Measurements from ENCODE around the gene MAPK11. TPM values are rescaled to one million over a fixed set of nuclear protein-coding genes. Genes with fewer than 3 reads are reported as not detected.
A peak's percentile ranks its signal among the peaks of the same experiment; 100 is the strongest.

MAPK11 gene
- total RNA-seq, 1 experiment from 2014 or later, result 14.3 TPM

GRCh38 chr22:50264104-50264745 is 6.0 kb downstream of the MAPK11 start:
- CTCF ChIA-PET, result no interaction called here
- DNase-seq, result no peak
- intact Hi-C loops (cut with micrococcal nuclease; ENCODE audit: unreplicated experiment), result no loop called here
- Mint-ChIP-seq H3K27me3 (ENCODE audit: unreplicated experiment) (no peaks in the 10 kb centered on the region), H3K4me3 (ENCODE audit: low read depth, unreplicated experiment) (no peak overlapping the region), H3K9me3 (ENCODE audit: low read depth, unreplicated experiment) (no peaks in the 10 kb centered on the region), H3K27ac (ENCODE audit: unreplicated experiment) (no peak overlapping the region), H3K36me3 (ENCODE audit: insufficient read depth, unreplicated experiment) (peaks cover 22% of the 10 kb centered on the region), H3K4me1 (ENCODE audit: low read depth, unreplicated experiment) (peaks cover 20% of the 10 kb centered on the region)
- TF ChIP-seq CTCF (IDR thresholded peaks at IDR 0.05; ENCODE audit: unreplicated experiment), result no peak
- BruUV-seq (replicated peaks), result no TSS peak

- Mint-ChIP-seq H3K4me3 (ENCODE audit: low read depth, unreplicated experiment) (no peak overlapping the region), H3K9me3 (ENCODE audit: low read depth, unreplicated experiment) (no peaks in the 10 kb centered on the region), H3K27ac (ENCODE audit: unreplicated experiment) (no peak overlapping the region), H3K36me3 (ENCODE audit: insufficient read depth, unreplicated experiment) (peaks cover 21% of the 10 kb centered on the region), H3K27me3 (ENCODE audit: unreplicated experiment) (no peaks in the 10 kb centered on the region), H3K4me1 (ENCODE audit: low read depth, unreplicated experiment) (peaks cover 9% of the 10 kb centered on the region)
- intact Hi-C loops (cut with micrococcal nuclease; ENCODE audit: unreplicated experiment), result no loop called here
- no peak for TF ChIP-seq CTCF (IDR thresholded peaks at IDR 0.05; ENCODE audit: unreplicated experiment)
- CTCF ChIA-PET, result interaction anchor here (0.7 to 1.0 kb wide), 2 partner anchors 43 to 79 kb away, joined by 3 to 4 read pairs; no protein-coding TSS in a partner anchor
- no peak for DNase-seq
- no TSS peak for BruUV-seq (replicated peaks)
Measured at GRCh38 chr22:50262973-50263617, 7.1 kb downstream of the MAPK11 start.

GRCh38 chr22:50262460-50262911 is 7.7 kb downstream of the MAPK11 start:
- Mint-ChIP-seq H3K9me3 (ENCODE audit: low read depth, unreplicated experiment) (no peaks in the 10 kb centered on the region), H3K4me3 (ENCODE audit: low read depth, unreplicated experiment) (peak overlapping the region; percentile 61), H3K27ac (ENCODE audit: unreplicated experiment) (peak overlapping the region; percentile 72)

More at GRCh38 chr22:50262460-50262911, 7.7 kb downstream of the MAPK11 start:
- H3K36me3 Mint-ChIP-seq (ENCODE audit: insufficient read depth, unreplicated experiment), result peaks cover 21% of the 10 kb centered on the region
- TF ChIP-seq CTCF (IDR thresholded peaks at IDR 0.05; ENCODE audit: unreplicated experiment), result no peak
- H3K27me3 Mint-ChIP-seq (ENCODE audit: unreplicated experiment), result no peaks in the 10 kb centered on the region
- no TSS peak for BruUV-seq (replicated peaks)
- CTCF ChIA-PET, result interaction anchor here (0.7 to 1.0 kb wide), 2 partner anchors 44 to 79 kb away, joined by 3 to 4 read pairs; no protein-coding TSS in a partner anchor
- peak; percentile 58 for DNase-seq
- H3K4me1 Mint-ChIP-seq (ENCODE audit: low read depth, unreplicated experiment), result peaks cover 9% of the 10 kb centered on the region
- intact Hi-C loops (cut with micrococcal nuclease; ENCODE audit: unreplicated experiment), result no loop called here
